Vagina (tissue), 2 donors: ENCODE data around the gene MYCBPAP.

Experiments
- CTCF ChIP-seq, 3 experiments: fragments of 450-650 bp in 2 of 3; fragments of 200-600 bp in 1 of 3; sonication (generic) in 1 of 3; IDR thresholded peaks; one replicate each; pipeline ENCODE4 v1.5.1; 2017 to 2019; ENCODE audit warnings: antibody characterized with exemption in 3 of 3, mild to moderate bottlenecking in 2 of 3, moderate library complexity in 2 of 3
- POLR2A ChIP-seq, 2 donors: fragments of 450-650 bp; IDR thresholded peaks; one replicate each; pipeline ENCODE4 v1.6.1; 2017; ENCODE audit warnings: antibody characterized with exemption in 2 of 2, mild to moderate bottlenecking in 2 of 2, moderate library complexity in 2 of 2
- POLR2AphosphoS5 ChIP-seq, 2 donors: sonication (generic); formaldehyde crosslinking; IDR thresholded peaks; one replicate each; pipeline ENCODE4 v1.9.0; 2017; ENCODE audit warnings: antibody characterized with exemption in 2 of 2, mild to moderate bottlenecking in 2 of 2, low read depth in 1 of 2; ENCODE audit not compliant: insufficient read depth in 1 of 2

- TF ChIP-seq CTCF (IDR thresholded peaks at IDR 0.05) (no peak), POLR2AphosphoS5 (IDR thresholded peaks at IDR 0.05; ENCODE audit: insufficient read depth in 1 of 2, low read depth in 1 of 2) (no peak), POLR2A (IDR thresholded peaks at IDR 0.05) (no peak)
Observed at GRCh38 chr17:50579399-50579798, 71.2 kb downstream of the MYCBPAP start.
